Immature natural killer cell (primary cell): ENCODE data around the gene CCDC12. TPM values are rescaled to one million over a fixed set of nuclear protein-coding genes. Genes with fewer than 3 reads are reported as not detected.

Experiments
- DNase-seq, 3 donors: peaks; one replicate each; pipeline ENCODE4 v3.0.0; 2022; ENCODE audit warnings: mixed read lengths in 1 of 3
- H3K27ac Mint-ChIP-seq, 6 donors: one replicate each; pipeline ENCODE4 v1.8.0; 2020; ENCODE audit warnings: mixed read lengths in 6 of 6, mild to moderate bottlenecking in 5 of 6, inconsistent platforms in 4 of 6, moderate library complexity in 3 of 6
- H3K27me3 Mint-ChIP-seq, 3 donors: one replicate each; pipeline ENCODE4 v1.8.0; 2020 to 2021; ENCODE audit warnings: low read depth in 3 of 3, mild to moderate bottlenecking in 3 of 3, mixed read lengths in 3 of 3, moderate library complexity in 3 of 3, inconsistent platforms in 1 of 3
- H3K36me3 Mint-ChIP-seq, 3 donors: one replicate each; pipeline ENCODE4 v1.8.0; 2020; ENCODE audit warnings: mixed read lengths in 3 of 3, inconsistent platforms in 2 of 3, mild to moderate bottlenecking in 2 of 3
- H3K4me1 Mint-ChIP-seq, 2 donors: one replicate each; pipeline ENCODE4 v1.8.0; 2020; ENCODE audit warnings: inconsistent platforms in 2 of 2, mild to moderate bottlenecking in 2 of 2, mixed read lengths in 2 of 2, moderate library complexity in 1 of 2
- H3K4me3 Mint-ChIP-seq, 5 donors: one replicate each; pipeline ENCODE4 v1.8.0; 2020; ENCODE audit warnings: mild to moderate bottlenecking in 5 of 5, mixed read lengths in 5 of 5, inconsistent platforms in 3 of 5, moderate library complexity in 3 of 5
- H3K9me3 Mint-ChIP-seq, 6 donors: one replicate each; pipeline ENCODE4 v1.8.0; 2020; ENCODE audit warnings: mild to moderate bottlenecking in 6 of 6, mixed read lengths in 6 of 6, inconsistent platforms in 4 of 6, moderate library complexity in 3 of 6
- polyA plus RNA-seq, 3 donors: library from polyadenylated mRNA; unstranded; fragments of 300-500 nt; fragmentation: Illumina TruSeq; gene quantifications; one replicate each; pipeline ENCODE4 v1.2.3, GENCODE V29; 2021

The CCDC12 gene
- polyA plus RNA-seq, 3 donors from 2014 or later: 114 to 174 (median 129) TPM

DNA sequence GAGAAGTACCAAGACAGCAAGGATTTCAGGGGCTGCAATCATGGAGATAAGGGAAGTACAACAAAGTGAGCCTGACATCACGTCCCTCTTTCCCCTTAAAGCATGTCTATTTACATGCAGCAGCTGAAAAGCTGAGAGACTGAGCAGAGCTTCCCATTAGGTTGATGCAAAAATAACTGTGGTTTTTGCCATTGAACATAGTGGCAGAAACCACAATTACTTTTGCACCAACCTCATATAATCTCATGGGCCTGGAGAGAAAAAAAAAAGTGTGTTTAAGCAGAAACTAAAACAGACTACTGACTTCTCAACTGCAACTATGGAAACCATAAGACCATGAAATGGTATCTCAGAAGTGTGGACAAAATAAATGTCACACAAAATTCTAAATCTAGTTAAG, 48.3 kb downstream of the CCDC12 start:
- DNase-seq: peak; percentile 73 to 78 (median 77)
- Mint-ChIP-seq H3K36me3 (peaks cover 5 to 19% (median 13%) of the 10 kb centered on the region in 3 donors), H3K9me3 (peaks cover 6 to 12% (median 10%) of the 10 kb centered on the region in 6 donors), H3K27ac (peak overlapping the region; percentile 74 to 92 (median 90)), H3K4me1 (peaks cover 97 to 99% of the 10 kb centered on the region in 2 donors), H3K27me3 (peaks cover 4 to 20% (median 9%) of the 10 kb centered on the region in 3 donors), H3K4me3 (peak overlapping the region; percentile 69 to 82 (median 75))

DNA sequence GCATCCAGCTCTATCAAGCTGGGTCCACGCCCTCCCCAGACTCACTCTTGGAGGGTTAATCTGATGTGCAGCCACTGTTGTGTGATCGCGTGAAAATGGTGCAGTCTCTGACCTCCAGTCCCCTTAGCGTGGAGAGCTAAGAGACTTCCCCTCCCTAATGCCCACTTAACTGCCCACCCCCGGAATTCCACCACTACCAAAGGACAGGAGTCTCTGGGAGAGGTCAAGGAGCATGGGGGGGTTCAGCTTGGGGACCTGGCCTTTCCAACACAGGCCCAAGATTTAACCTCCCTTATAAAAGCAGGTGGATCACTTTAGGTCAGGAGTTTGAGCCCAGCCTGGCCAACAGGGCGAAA, 48.8 kb downstream of the CCDC12 start:
- Mint-ChIP-seq H3K9me3 (peaks cover 6 to 12% (median 10%) of the 10 kb centered on the region in 6 donors), H3K27ac (peak overlapping the region; percentile 74 to 92 (median 86)), H3K36me3 (peaks cover 5 to 22% (median 16%) of the 10 kb centered on the region in 3 donors), H3K4me3 (peak overlapping the region; percentile 69 to 82 (median 75)), H3K4me1 (peaks cover 94 to 95% of the 10 kb centered on the region in 2 donors), H3K27me3 (peaks cover 4 to 21% (median 9%) of the 10 kb centered on the region in 3 donors)
- DNase-seq: no peak

DNA sequence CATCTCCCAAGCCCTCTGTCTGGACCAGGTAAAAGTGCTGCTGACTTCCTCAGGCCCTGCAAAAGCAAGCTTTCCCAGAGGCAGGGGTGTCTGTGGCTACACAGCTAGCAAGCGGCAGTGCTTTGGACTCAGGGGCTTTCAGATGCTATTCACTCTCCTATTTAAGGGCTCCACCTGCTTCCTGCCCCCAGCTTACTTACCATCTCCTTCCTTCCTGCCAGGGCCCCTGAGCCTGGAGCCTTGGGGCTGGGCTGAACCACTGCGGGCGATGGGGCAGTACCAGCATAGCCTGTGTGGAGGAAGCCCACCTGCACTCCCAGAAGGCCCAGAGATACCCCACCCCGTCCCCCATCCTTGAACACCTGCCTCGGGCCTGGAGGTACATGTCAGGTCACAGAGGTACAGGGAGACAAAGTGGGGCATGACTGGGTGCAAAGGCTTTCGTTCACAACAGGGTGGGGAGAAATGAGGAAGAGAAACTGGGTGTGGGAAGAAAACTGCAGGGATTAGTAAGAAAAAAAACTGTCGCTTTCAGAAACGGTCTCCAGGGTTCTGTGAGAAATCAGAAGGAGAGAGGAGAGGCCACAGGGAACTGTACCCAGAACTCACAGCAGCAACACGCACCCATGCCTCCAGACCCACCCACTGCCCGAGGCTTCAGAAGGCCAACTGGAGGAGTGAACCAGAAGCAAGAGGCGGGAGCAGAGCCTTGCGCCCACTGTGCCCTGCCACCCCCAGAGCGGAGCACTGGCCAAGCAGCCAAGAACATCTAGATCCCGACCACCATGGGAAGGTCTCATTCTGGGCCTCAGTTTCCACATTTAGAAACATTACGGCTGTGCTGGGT, 49.5 kb downstream of the CCDC12 start:
- H3K9me3 Mint-ChIP-seq: peaks cover 6 to 12% (median 10%) of the 10 kb centered on the region in 6 donors
- peaks cover 5 to 22% (median 20%) of the 10 kb centered on the region in 3 donors for H3K36me3 Mint-ChIP-seq
- peaks cover 4 to 21% (median 9%) of the 10 kb centered on the region in 3 donors for H3K27me3 Mint-ChIP-seq
- peaks cover 88 to 89% of the 10 kb centered on the region in 2 donors for H3K4me1 Mint-ChIP-seq
- no peak for DNase-seq
- peak overlapping the region; percentile 74 to 92 (median 86) for H3K27ac Mint-ChIP-seq
- H3K4me3 Mint-ChIP-seq: peak overlapping the region; percentile 69 to 82 (median 74)

DNA sequence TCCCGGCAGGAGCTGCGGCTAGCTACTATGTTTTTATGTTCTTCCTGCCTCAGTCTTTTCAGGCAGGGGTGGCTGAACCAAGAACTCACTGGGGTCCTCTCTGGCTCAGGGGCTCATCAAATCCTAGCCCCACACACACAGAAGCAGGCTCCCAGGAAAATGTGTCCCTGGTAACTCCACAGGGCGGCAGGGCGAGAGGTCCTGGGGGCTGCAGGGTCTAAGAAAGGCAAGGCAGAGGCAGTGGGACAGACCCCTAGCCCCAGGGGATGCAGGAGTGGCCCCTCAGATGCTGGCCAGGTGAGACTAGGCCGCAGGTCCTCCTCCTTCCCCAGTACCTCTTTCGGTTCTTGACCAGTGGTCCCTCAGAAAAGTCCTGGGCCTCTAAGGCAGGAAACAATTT, 50.1 kb downstream of the CCDC12 start:
- Mint-ChIP-seq H3K9me3 (peaks cover 6 to 12% (median 10%) of the 10 kb centered on the region in 6 donors), H3K36me3 (peaks cover 5 to 22% (median 22%) of the 10 kb centered on the region in 3 donors), H3K4me3 (peak overlapping the region; percentile 69 to 82 (median 74)), H3K27ac (peak overlapping the region; percentile 78 to 92 (median 86)), H3K4me1 (peaks cover 82 to 83% of the 10 kb centered on the region in 2 donors), H3K27me3 (peaks cover 4 to 19% (median 9%) of the 10 kb centered on the region in 3 donors)
- DNase-seq: no peak

DNA sequence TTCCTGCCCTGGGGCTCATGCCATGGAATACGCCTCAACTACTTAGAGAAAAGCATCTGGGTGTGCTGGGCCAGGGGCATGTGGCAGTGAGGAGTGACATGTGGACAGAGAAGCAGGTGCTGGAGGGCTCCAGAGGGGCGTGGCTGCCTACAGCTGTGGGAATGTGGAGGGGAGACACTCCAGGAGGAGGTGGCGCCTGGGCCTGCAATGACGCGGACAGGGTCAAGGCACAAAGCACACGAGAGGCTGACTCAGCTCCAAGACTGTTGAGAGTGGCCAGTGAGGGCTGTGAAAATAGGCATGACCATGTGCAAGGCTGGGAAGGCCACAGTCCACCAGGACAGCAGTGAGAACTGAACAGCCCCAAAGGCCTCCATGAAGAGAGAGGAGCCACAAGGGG, 50.5 kb downstream of the CCDC12 start:
- Mint-ChIP-seq H3K9me3 (peaks cover 6 to 12% (median 10%) of the 10 kb centered on the region in 6 donors), H3K4me1 (peaks cover 78 to 79% of the 10 kb centered on the region in 2 donors), H3K36me3 (peaks cover 5 to 24% (median 22%) of the 10 kb centered on the region in 3 donors), H3K27me3 (peaks cover 4 to 15% (median 9%) of the 10 kb centered on the region in 3 donors), H3K27ac (peak overlapping the region; percentile 78 to 92 (median 86)), H3K4me3 (peak overlapping the region in 4 of 5 donors; percentile 47 to 82 (median 64))
- no peak for DNase-seq

DNA sequence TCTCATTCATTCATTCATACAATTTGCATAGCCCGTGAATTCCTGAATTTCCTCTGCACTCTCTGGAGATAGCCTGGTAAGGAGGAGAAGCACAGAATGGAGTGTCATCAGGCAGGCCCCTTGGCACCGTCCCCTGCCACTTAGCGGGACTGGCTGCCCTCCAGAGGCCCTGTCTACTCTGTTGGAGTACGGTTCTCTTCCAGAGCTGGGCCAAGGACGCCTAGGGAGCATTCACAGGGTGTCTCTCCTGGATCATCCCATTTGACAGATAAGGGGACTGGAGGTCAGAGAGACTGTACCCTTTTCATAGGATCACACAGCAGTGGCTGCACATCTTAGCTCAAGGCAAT, 51.0 kb downstream of the CCDC12 start:
- Mint-ChIP-seq H3K27ac (peak overlapping the region in 4 of 6 donors; percentile 79 to 92 (median 85)), H3K9me3 (peaks cover 6 to 12% (median 10%) of the 10 kb centered on the region in 6 donors), H3K27me3 (peaks cover 4 to 14% (median 9%) of the 10 kb centered on the region in 3 donors), H3K4me1 (peaks cover 73 to 74% of the 10 kb centered on the region in 2 donors), H3K36me3 (peaks cover 5 to 24% (median 22%) of the 10 kb centered on the region in 3 donors), H3K4me3 (peak overlapping the region; percentile 42 to 82 (median 69))
- no peak for DNase-seq

DNA sequence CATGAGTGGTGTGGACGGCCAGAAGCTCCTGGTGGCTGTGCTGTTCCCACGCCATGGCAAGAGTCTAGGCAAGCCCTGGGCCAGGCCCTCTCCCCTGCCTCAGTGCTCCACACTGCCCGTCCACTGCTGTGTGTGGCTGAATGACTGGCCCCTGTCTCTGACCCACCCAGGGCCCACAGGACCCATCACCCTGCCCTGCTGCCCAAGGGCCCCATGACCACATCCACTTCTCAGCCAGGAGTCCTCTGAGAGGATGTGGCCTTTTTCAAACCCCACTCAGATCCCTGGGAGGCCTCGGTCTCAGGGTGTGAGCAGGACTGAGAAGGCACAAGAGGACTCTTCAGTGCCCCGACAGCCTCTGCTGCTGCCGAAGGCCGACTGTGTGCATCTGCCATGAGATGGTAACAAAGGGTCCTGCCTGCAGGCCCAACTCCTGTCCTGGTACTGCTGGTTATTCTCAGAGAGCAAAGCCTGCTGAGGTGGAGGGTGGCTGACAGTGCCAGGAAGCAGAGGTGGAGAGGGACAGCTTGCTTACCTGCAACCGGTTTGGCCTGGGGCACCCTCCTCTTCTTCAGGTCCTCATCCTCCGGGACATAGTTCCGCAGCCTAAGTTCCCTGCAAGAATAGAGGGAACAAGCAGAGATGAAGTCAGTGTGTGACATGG, 51.5 kb downstream of the CCDC12 start:
- peaks cover 6 to 12% (median 10%) of the 10 kb centered on the region in 6 donors for H3K9me3 Mint-ChIP-seq
- H3K36me3 Mint-ChIP-seq: peaks cover 8 to 27% (median 24%) of the 10 kb centered on the region in 3 donors
- peak overlapping the region; percentile 30 to 82 (median 69) for H3K4me3 Mint-ChIP-seq
- peaks cover 4 to 14% (median 9%) of the 10 kb centered on the region in 3 donors for H3K27me3 Mint-ChIP-seq
- H3K27ac Mint-ChIP-seq: peak overlapping the region; percentile 40 to 89 (median 75)
- DNase-seq: no peak
- peaks cover 69 to 70% of the 10 kb centered on the region in 2 donors for H3K4me1 Mint-ChIP-seq

DNA sequence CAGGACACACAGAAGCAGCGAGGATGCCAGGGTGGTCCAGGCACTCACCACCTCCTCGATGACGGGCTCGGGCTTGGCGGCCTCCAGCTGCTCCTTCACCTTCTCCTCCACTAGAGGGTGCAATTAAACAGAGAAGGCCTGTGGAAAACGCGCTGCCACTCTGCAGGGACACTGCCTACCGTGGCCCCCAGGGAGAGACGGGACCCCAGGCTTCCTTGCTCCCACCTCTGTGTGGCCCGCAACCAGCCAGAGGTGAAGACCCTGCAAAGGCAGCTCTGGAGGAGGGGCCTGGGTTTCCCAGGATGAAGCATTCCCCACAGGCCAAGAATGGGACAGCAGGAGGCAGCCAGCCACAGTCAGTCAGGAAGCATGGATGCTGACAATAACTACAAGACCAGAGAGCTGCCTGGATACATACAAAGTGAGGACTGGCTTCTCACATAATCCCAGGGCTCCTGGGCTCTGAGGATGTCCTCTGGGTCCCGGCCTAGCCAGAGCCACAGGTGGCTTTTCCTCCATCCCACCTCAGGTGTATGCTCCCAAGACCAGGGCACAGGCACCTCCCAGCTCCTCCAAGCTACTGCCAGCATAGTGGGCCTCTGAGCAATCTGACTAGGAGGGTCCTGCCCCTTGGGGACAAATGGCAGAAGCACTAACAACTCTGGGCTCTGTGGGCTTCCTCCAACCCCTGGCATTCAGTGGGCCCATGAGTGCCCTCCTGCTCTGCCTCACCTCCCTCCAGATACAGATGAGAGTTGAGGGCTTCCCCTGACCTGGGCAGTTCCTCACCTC, 52.8 kb downstream of the CCDC12 start:
- peaks cover 58 to 65% of the 10 kb centered on the region in 2 donors for H3K4me1 Mint-ChIP-seq
- peaks cover 13 to 35% (median 28%) of the 10 kb centered on the region in 3 donors for H3K36me3 Mint-ChIP-seq
- peaks cover 5 to 7% (median 6%) of the 10 kb centered on the region in 6 donors for H3K9me3 Mint-ChIP-seq
- peak; percentile 45 to 59 (median 53) for DNase-seq
- H3K27me3 Mint-ChIP-seq: peaks cover 6 to 10% (median 9%) of the 10 kb centered on the region in 3 donors
- peak overlapping the region in 3 of 5 donors; percentile 33 to 54 (median 40) for H3K4me3 Mint-ChIP-seq
- peak overlapping the region in 5 of 6 donors; percentile 46 to 84 (median 64) for H3K27ac Mint-ChIP-seq

DNA sequence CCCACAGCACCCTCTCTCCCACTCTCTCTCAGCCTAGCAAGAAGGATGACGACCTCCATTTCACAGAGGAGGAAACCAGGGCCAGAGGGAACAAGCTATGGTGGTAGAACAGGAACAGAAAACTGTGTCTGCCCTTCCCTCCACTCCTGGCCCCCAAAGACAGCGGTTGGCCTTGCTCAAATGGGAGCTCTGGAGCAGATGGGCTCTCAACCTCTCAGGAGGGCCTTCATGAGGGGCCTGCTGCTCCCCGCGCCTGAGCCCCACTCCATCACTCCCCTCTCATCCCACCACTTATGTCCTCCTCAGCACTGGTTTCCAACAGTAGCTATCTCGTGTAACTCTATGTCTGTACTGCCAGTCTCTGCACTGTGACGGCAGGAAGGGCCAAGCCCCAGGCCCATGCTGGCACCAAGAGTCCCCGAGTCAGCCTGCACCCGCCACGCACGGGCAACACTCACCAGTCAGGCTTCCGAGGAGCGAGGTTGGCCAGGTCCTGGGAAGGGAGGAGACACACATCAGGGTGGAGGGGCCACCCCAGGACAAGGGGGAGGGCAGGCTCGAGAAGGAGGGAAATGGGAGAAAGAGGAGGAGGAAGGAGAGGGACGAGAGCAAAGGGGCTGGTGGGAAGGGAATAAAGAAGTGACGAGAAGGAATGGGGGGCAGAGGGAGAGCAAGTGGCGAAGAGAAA, 53.5 kb downstream of the CCDC12 start:
- Mint-ChIP-seq H3K4me3 (no peak overlapping the region), H3K27ac (peak overlapping the region in 4 of 6 donors; percentile 34 to 84 (median 68)), H3K36me3 (peaks cover 17 to 36% (median 29%) of the 10 kb centered on the region in 3 donors), H3K27me3 (peaks cover 5 to 6% (median 5%) of the 10 kb centered on the region in 3 donors), H3K4me1 (peaks cover 57 to 65% of the 10 kb centered on the region in 2 donors), H3K9me3 (no peaks in the 10 kb centered on the region)
- no peak for DNase-seq

DNA sequence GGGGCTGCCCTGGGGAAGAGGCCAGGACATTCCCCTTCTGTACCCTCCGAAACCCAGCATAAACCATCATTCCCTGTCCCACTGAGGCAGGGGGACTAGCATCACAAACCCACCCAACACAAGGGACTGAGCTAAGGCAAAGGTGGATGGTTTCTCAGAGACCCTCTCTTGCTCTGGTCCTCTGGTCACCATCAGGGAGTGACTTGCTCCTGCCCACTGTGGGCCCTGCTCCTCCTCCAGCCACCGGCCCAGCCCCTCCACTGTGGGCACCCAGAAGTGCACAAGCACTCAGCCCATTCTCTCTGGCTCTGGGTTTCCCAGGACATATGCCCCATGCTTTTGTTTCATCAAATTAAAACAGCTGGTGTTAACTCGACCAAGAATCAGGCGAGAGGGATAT, 54.1 kb downstream of the CCDC12 start:
- Mint-ChIP-seq H3K4me3 (no peak overlapping the region), H3K27me3 (peaks cover 5 to 8% (median 5%) of the 10 kb centered on the region in 3 donors), H3K4me1 (peaks cover 55 to 65% of the 10 kb centered on the region in 2 donors), H3K36me3 (peaks cover 21 to 41% (median 34%) of the 10 kb centered on the region in 3 donors), H3K9me3 (no peaks in the 10 kb centered on the region), H3K27ac (peak overlapping the region in 1 of 6 donors; percentile 24)
- DNase-seq: no peak

DNA sequence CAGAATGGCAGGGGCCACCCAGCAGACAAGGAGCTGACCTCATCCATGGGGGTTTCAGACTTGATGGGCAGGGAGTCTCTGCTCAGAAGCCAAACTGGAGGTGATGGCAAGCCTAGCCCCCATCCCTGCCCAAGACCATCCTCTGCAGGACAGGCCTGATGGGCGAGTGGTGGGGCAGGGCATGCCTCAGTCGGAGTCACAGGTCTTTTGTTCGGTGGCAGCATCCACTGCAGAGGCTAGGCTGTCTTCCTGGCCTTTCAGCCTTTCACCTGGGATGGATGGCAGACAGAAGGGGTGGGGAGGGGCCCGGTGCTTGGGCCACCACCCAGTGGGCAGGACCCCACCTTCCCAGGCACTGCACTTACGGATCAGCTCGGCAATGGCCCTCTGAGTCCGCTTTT, 54.7 kb downstream of the CCDC12 start:
- peaks cover 2 to 12% (median 5%) of the 10 kb centered on the region in 3 donors for H3K27me3 Mint-ChIP-seq
- H3K36me3 Mint-ChIP-seq: peaks cover 27 to 47% (median 39%) of the 10 kb centered on the region in 3 donors
- H3K4me1 Mint-ChIP-seq: peaks cover 55 to 65% of the 10 kb centered on the region in 2 donors
- H3K27ac Mint-ChIP-seq: no peak overlapping the region
- no peak overlapping the region for H3K4me3 Mint-ChIP-seq
- no peak for DNase-seq
- H3K9me3 Mint-ChIP-seq: peaks cover 0 to 4% (median 0%) of the 10 kb centered on the region in 6 donors

DNA sequence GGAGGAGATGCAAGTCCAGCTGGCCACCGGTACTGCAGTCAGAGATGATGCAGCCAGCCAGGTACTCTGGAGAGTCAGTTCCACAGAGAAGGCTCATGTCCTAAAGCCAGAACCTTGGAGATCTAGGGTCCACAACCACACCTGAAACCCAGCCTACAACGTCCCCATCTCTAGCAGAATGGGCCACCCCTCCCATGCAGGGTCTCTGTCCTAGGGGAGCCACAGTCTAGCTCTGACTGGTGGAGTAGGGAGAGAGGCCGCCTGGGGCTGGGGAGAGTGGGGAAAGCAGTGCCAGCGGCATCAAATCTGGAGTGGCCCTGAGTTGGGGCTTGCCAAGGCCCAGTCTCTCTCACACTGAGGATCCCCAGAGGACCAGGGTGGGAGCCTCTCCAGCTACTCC, 55.5 kb downstream of the CCDC12 start:
- Mint-ChIP-seq H3K36me3 (peaks cover 32 to 47% (median 40%) of the 10 kb centered on the region in 3 donors), H3K27ac (no peak overlapping the region)

More for the DNA sequence above, 55.5 kb downstream of the CCDC12 start:
- DNase-seq: no peak
- peaks cover 52 to 65% of the 10 kb centered on the region in 2 donors for H3K4me1 Mint-ChIP-seq
- H3K27me3 Mint-ChIP-seq: peaks cover 0 to 12% (median 5%) of the 10 kb centered on the region in 3 donors
- H3K4me3 Mint-ChIP-seq: no peak overlapping the region
- peaks cover 0 to 4% (median 0%) of the 10 kb centered on the region in 6 donors for H3K9me3 Mint-ChIP-seq
